ENCODE measurements around the gene SUSD2.

DNA sequence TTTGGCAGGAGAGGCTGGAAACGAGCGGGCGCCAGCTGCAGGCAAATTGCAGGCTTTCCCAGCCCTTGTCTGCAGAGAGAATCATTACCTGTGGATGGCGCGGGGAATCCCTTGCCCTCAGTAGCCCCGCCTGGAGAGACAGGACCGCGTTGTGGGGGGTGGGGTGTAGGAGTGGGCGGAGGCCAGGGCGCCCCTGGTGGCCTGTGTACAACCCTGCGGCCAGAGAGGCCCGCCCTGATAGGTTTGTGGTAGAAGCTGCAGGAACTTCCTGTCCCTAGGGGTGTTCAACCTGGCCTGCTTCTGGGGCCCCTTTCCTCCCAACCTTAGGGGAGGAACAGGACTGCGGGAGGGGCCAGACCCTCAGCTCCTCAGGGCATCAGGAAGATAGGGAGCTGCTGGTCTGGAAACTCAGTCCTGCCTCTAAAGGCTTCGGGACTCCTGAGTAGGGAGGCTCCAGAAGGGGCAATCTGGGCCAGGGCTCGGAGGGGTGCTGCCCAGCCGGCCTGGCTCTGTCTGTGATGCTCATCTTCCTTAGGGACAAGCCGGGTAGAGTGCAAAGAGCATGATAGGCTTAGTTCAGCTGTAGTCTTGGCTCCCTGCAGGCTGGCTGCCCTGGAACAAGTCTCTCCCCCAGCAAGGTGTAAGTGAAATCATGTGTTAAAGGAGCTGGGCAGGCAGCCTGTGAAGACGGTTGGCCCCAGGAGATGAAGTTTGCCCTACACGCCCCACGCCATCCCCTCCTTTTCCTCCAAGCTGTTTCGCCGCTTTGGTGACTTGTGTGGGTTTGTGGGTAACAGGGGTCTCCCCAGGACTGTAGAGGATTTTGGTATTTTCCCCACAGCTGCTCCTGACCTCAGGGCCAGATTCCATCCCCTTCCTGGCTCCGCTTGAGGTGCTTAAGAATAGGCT lies 24.1 kb upstream of the SUSD2 start:
- TF ChIP-seq, protein P1, sequence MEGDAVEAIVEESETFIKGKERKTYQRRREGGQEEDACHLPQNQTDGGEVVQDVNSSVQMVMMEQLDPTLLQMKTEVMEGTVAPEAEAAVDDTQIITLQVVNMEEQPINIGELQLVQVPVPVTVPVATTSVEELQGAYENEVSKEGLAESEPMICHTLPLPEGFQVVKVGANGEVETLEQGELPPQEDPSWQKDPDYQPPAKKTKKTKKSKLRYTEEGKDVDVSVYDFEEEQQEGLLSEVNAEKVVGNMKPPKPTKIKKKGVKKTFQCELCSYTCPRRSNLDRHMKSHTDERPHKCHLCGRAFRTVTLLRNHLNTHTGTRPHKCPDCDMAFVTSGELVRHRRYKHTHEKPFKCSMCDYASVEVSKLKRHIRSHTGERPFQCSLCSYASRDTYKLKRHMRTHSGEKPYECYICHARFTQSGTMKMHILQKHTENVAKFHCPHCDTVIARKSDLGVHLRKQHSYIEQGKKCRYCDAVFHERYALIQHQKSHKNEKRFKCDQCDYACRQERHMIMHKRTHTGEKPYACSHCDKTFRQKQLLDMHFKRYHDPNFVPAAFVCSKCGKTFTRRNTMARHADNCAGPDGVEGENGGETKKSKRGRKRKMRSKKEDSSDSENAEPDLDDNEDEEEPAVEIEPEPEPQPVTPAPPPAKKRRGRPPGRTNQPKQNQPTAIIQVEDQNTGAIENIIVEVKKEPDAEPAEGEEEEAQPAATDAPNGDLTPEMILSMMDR (IDR thresholded peaks at IDR 0.05; ENCODE audit: low read length), result peak; percentile 88
- no peak for TF ChIP-seq EZH2 (IDR thresholded peaks at IDR 0.05; ENCODE audit: borderline replicate concordance, low read length)
